ENCODE measurements around the gene JCAD. TPM values are rescaled to one million over a fixed set of nuclear protein-coding genes. Genes with fewer than 3 reads are reported as not detected.

JCAD gene
- polyA plus RNA-seq, 2 of the 4 experiments (the other 2 are of a cell fraction) = 4.4 to 6.4 TPM

DNA sequence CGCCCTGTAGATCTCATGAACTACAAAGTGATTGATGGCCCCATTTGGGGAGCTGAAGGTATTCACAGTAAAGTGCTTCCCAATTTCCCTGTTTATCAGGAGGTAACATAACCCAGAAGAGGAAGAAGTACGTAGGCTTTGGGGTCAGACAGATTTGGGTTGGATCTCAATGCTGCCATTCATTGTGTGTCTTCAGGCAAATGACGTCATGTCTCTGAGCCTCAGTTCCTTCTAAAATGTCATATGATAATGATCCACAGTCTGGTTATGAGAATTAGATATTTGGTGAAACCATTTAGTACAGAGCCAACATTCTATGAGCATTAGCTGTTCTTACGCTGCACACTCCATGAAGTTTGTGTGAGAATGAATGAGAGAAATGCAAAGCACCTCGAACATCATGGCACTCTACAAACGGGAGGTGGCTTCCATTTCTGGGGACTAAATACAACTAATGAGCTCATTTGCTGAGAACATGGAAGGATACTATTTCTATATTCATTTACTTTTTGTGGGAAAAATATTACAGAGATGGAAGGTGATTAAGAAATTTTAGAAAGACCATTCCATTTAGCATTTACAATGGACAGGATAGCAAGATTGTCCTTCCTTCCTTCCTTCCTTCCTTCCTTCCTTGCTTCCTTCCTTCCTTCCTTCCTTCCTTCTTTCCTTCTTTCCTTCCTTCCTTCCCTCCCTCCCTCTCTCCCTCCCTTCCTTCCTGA is 13.8 kb upstream of the JCAD start:
- ChIA-PET POLR2A (no interaction called here), CTCF (interaction anchor here (1.4 kb wide), 1 partner anchor 9 kb away, joined by 3 read pairs; no protein-coding TSS in a partner anchor)
- H3K27ac ChIP-seq = no peak overlapping the region
- no peak overlapping the region for H3K4me3 ChIP-seq
- no peak for ATAC-seq
- no peak for FAIRE-seq
- no peak for DNase-seq (ENCODE audit: low read depth in 1 of 2, low spot score in 1 of 2)
- H3K4me1 ChIP-seq = no peaks in the 10 kb centered on the region
- TF ChIP-seq FOSB (CRISPR knock-in tag; IDR thresholded peaks at IDR 0.05) (no peak), CHD4 (IDR thresholded peaks at IDR 0.05; ENCODE audit: borderline replicate concordance) (no peak), HOXB5 (CRISPR knock-in tag; IDR thresholded peaks at IDR 0.05) (no peak), RCOR1 (IDR thresholded peaks at IDR 0.05; ENCODE audit: low read depth, low read length) (no peak), MAZ (IDR thresholded peaks at IDR 0.05; ENCODE audit: borderline replicate concordance, low read depth, low read length) (no peak), PHF8 (IDR thresholded peaks at IDR 0.05; ENCODE audit: borderline replicate concordance, low read depth) (no peak), POLR2AphosphoS2 (conservative IDR thresholded peaks at IDR 0.05; ENCODE audit: low read length) (no peak), ZNF302 (CRISPR knock-in tag; IDR thresholded peaks at IDR 0.05) (no peak), RARB (CRISPR knock-in tag; IDR thresholded peaks at IDR 0.05) (no peak), JUN (IDR thresholded peaks at IDR 0.05) (no peak)
- TF ChIP-seq, protein P1, sequence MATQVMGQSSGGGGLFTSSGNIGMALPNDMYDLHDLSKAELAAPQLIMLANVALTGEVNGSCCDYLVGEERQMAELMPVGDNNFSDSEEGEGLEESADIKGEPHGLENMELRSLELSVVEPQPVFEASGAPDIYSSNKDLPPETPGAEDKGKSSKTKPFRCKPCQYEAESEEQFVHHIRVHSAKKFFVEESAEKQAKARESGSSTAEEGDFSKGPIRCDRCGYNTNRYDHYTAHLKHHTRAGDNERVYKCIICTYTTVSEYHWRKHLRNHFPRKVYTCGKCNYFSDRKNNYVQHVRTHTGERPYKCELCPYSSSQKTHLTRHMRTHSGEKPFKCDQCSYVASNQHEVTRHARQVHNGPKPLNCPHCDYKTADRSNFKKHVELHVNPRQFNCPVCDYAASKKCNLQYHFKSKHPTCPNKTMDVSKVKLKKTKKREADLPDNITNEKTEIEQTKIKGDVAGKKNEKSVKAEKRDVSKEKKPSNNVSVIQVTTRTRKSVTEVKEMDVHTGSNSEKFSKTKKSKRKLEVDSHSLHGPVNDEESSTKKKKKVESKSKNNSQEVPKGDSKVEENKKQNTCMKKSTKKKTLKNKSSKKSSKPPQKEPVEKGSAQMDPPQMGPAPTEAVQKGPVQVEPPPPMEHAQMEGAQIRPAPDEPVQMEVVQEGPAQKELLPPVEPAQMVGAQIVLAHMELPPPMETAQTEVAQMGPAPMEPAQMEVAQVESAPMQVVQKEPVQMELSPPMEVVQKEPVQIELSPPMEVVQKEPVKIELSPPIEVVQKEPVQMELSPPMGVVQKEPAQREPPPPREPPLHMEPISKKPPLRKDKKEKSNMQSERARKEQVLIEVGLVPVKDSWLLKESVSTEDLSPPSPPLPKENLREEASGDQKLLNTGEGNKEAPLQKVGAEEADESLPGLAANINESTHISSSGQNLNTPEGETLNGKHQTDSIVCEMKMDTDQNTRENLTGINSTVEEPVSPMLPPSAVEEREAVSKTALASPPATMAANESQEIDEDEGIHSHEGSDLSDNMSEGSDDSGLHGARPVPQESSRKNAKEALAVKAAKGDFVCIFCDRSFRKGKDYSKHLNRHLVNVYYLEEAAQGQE (IDR thresholded peaks at IDR 0.05) = no peak
- no peak overlapping the region for H3K4me2 ChIP-seq
- H3K9me3 ChIP-seq = no peaks in the 10 kb centered on the region
- 67% methylated on average over 6 of the region's 6 CpGs for WGBS (ENCODE audit: missing lambda C conversion rate)

DNA sequence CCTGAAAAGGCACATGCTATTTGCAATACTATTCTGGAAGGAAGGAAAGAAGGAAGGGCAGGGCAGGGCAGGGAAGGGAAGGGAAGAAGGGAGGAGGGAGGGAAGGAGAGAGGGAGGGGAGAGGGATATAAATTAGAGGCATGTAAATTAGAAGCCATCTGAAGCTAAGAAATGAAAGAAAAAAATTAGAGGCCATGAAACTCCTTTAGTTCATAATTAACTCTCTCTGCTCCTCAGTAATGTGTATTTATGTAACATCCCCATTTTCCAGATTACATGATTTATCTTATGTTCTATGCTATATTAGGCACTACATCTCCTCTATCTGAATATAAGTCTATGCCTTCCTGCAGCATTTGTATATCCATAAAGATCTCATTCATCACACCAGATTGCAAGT is 12.7 kb upstream of the JCAD start:
- no peak overlapping the region for H3K27ac ChIP-seq
- CTCF ChIA-PET = interaction anchor here (0.6 to 1.4 kb wide), 2 partner anchors 8 to 9 kb away, joined by 3 read pairs; no protein-coding TSS in a partner anchor
- H3K9me3 ChIP-seq = no peaks in the 10 kb centered on the region
- no peaks in the 10 kb centered on the region for H3K4me1 ChIP-seq
- FAIRE-seq (no peak), ATAC-seq (no peak), DNase-seq (ENCODE audit: low read depth in 1 of 2, low spot score in 1 of 2) (no peak)
- TF ChIP-seq MYC (IDR thresholded peaks at IDR 0.05; ENCODE audit: borderline replicate concordance, low read length) (no peak), HEYL (CRISPR knock-in tag; IDR thresholded peaks at IDR 0.05) (no peak), RARB (CRISPR knock-in tag; IDR thresholded peaks at IDR 0.05) (no peak), EP300 (IDR thresholded peaks at IDR 0.05) (no peak), RCOR1 (IDR thresholded peaks at IDR 0.05; ENCODE audit: low read depth, low read length) (no peak)
- POLR2A ChIA-PET = no interaction called here
- H3K4me3 ChIP-seq = no peak overlapping the region
- H3K4me2 ChIP-seq = no peak overlapping the region

DNA sequence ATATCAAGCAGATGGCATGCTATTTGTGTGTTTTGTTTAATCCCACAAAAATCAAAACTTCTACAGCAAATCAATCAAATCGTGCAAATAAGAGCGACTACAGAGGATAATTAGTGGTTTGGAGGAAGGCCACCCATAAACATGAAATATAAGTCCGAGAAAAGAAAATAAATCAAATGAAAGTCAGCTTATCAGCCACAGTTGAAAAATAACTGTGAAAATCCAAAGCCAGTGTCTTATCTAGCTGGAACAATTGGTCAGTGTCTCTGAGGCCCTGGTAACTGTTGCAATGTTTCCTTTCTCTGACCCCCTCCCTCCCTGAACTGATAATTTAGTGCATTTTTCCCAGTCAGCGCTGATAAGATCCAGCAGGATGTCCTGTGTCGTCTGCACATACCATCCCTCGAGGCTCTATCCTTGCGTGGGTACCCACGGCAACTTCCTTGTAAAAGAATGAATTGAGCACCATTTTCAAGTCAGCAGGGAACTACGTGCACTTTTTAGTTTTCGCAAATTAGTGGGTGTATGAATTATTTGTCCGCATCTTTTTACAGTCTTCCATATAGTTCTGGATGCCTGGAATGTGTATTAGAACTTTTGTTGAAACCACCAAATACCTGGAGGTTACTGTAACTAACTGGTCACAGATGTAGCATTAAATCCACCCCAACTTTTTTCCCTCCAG is 10.8 kb upstream of the JCAD start:
- Histone ChIP-seq H3K4me2 (no peak overlapping the region), H3K4me3 (no peak overlapping the region), H3K9me3 (no peaks in the 10 kb centered on the region), H3K27ac (no peak overlapping the region), H3K4me1 (no peaks in the 10 kb centered on the region)
- FAIRE-seq (no peak), ATAC-seq (no peak), DNase-seq (ENCODE audit: low read depth in 1 of 2, low spot score in 1 of 2) (no peak)
- WGBS (ENCODE audit: missing lambda C conversion rate) = 81% methylated on average over 11 of the region's 11 CpGs
- ChIA-PET CTCF (interaction anchor here (1.1 to 1.4 kb wide), 2 partner anchors 11 to 40 kb away, joined by 3 read pairs; partner anchors contain the start of gene JCAD), POLR2A (no interaction called here)
- no peak for TF ChIP-seq CBX8 (IDR thresholded peaks at IDR 0.05)
- TF ChIP-seq TFCP2L1 (CRISPR knock-in tag; IDR thresholded peaks at IDR 0.05) = no peak
- no peak for TF ChIP-seq MYC (IDR thresholded peaks at IDR 0.05; ENCODE audit: borderline replicate concordance, low read length)
- no peak for TF ChIP-seq ZC3H11A (IDR thresholded peaks at IDR 0.05)

Measured in A549 (cell line).